ENCODE measurements around the gene PERCC1. TPM values are rescaled to one million over a fixed set of nuclear protein-coding genes. Genes with fewer than 3 reads are reported as not detected.

PERCC1 gene
- total and polyA plus RNA-seq, 9 of the 15 experiments (the other 6 are each of a cell fraction or from before 2014, with no cell fraction given) = not detected

GRCh38 chr16:1466054-1466453, 35.2 kb downstream of the PERCC1 start:
- no peaks in the 10 kb centered on the region for H3K27me3 ChIP-seq (ENCODE audit: control insufficient read depth in 2 of 2, insufficient read depth in 2 of 2, low read length in 2 of 2)
- H3K9me3 ChIP-seq (replicated peaks; ENCODE audit: control insufficient read depth, insufficient read depth, low read depth, low read length) = no peaks in the 10 kb centered on the region
- 93% methylated on average over 12 of the region's 24 CpGs for WGBS (ENCODE audit: insufficient coverage, low coverage, missing lambda C conversion rate)
- H3K9me1 ChIP-seq (ENCODE audit: control insufficient read depth, insufficient read depth, low read length) = peaks cover 3% of the 10 kb centered on the region
- FAIRE-seq (no peak), ATAC-seq (no peak), DNase-seq (ENCODE audit: extremely low read depth in 1 of 4, low spot score in 3 of 4) (no peak)
- peaks cover 22% of the 10 kb centered on the region; the same call in 2 of the 3 replicates for H3K36me3 ChIP-seq (ENCODE audit: control insufficient read depth, insufficient read depth, low read length)
- ChIA-PET CTCF (ENCODE audit: low intra/inter-chr PET ratio) (no interaction called here), POLR2A (interaction anchor here (1.0 kb wide), 1 partner anchor 22 kb away, joined by 4 read pairs; no protein-coding TSS in a partner anchor)
- H4K20me1 ChIP-seq (replicated peaks; ENCODE audit: control insufficient read depth, insufficient read depth, low read length) = peaks cover 8% of the 10 kb centered on the region
- in situ Hi-C loops (cut with MboI) (no loop called here), intact Hi-C loops (cut with micrococcal nuclease) (no loop called here)
- peak overlapping the region in 1 of 2 experiments; percentile 35; a peak in 1 of 4 replicates for H3K9ac ChIP-seq (ENCODE audit: insufficient read depth in 1 of 2, low read depth in 2 of 2, low read length in 2 of 2)
- H3K27ac ChIP-seq (ENCODE audit: extremely low read depth, low read depth, low read length) = no peak overlapping the region
- H3K79me2 ChIP-seq (ENCODE audit: control insufficient read depth, insufficient read depth, low read length) = peaks cover 43% of the 10 kb centered on the region
- no TSS peak for BruUV-seq (replicated peaks)
- no peak overlapping the region for H3K4me2 ChIP-seq (ENCODE audit: insufficient read depth, low read length)
- no peak overlapping the region for H3K4me3 ChIP-seq
- peaks cover 10 to 47% of the 10 kb centered on the region in 2 experiments; a peak in 4 of 5 replicates for H3K4me1 ChIP-seq (replicated peaks in 1 of 2; ENCODE audit: control insufficient read depth in 2 of 2, insufficient read depth in 2 of 2, low read length in 2 of 2)
- no peak overlapping the region for H2AFZ ChIP-seq (ENCODE audit: low read depth, low read length)
- TF ChIP-seq ARHGAP35 (IDR thresholded peaks at IDR 0.05; ENCODE audit: partially characterized antibody) = no peak
- TF ChIP-seq FOSL1 (tag; conservative IDR thresholded peaks at IDR 0.05) = no peak
- TF ChIP-seq FOXK2 (conservative IDR thresholded peaks at IDR 0.05 in 1 of 2, IDR thresholded peaks at IDR 0.05 in 1 of 2; ENCODE audit: low read depth in 2 of 2) = no peak
- no peak for TF ChIP-seq ZBTB26 (CRISPR knock-in tag; IDR thresholded peaks at IDR 0.05)
- TF ChIP-seq CHD1 (IDR thresholded peaks at IDR 0.05; ENCODE audit: low read length) = no peak
- no peak for TF ChIP-seq ESRRB (CRISPR knock-in tag; IDR thresholded peaks at IDR 0.05; ENCODE audit: borderline replicate concordance)
- TF ChIP-seq KLF10 (CRISPR knock-in tag; IDR thresholded peaks at IDR 0.05) = no peak
- TF ChIP-seq NFE2 (IDR thresholded peaks at IDR 0.05; ENCODE audit: low read depth) = no peak
- TF ChIP-seq AFF4 (CRISPR knock-in tag; IDR thresholded peaks at IDR 0.05) = no peak
- no peak for TF ChIP-seq CHD2 (IDR thresholded peaks at IDR 0.05; ENCODE audit: low read depth, low read length)

Data from K562 (cell line).